ENCODE data around the gene FSHR. TPM values are rescaled to one million over a fixed set of nuclear protein-coding genes. Genes with fewer than 3 reads are reported as not detected.
A peak's percentile ranks its signal among the peaks of the same experiment; 100 is the strongest.

Gene FSHR
- total RNA-seq, 1 donor from 2014 or later = not detected

DNA sequence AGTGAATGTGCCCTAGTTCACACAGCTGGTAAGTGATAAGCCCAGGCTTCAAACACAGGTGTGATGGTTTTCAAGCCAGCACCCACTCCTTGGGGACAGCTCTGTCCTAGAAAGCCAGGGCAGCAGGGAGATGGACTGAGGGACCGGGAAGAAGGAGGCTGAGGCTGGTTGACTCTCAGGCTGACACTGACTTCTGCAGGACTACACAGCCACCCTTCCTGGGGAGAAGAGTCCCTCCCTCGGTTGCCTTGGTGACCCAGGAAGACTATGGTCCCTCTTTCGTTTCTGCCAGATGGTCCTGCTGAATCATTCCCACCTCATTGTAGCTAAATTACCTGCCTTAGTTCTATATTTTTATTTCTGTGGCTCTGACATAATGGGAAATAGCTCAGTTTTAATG, 11.3 kb upstream of the FSHR start:
- TF ChIP-seq, protein P1, sequence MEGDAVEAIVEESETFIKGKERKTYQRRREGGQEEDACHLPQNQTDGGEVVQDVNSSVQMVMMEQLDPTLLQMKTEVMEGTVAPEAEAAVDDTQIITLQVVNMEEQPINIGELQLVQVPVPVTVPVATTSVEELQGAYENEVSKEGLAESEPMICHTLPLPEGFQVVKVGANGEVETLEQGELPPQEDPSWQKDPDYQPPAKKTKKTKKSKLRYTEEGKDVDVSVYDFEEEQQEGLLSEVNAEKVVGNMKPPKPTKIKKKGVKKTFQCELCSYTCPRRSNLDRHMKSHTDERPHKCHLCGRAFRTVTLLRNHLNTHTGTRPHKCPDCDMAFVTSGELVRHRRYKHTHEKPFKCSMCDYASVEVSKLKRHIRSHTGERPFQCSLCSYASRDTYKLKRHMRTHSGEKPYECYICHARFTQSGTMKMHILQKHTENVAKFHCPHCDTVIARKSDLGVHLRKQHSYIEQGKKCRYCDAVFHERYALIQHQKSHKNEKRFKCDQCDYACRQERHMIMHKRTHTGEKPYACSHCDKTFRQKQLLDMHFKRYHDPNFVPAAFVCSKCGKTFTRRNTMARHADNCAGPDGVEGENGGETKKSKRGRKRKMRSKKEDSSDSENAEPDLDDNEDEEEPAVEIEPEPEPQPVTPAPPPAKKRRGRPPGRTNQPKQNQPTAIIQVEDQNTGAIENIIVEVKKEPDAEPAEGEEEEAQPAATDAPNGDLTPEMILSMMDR (IDR thresholded peaks at IDR 0.05; ENCODE audit: insufficient read depth, low read length, severe bottlenecking) = no peak
- Histone ChIP-seq H3K27me3 (ENCODE audit: control insufficient read depth, insufficient read depth, low read length) (no peaks in the 10 kb centered on the region), H3K4me3 (ENCODE audit: low read depth, low read length) (no peak overlapping the region), H3K36me3 (ENCODE audit: control insufficient read depth, insufficient read depth, low read length) (no peaks in the 10 kb centered on the region)
- FAIRE-seq = no peak
- DNase-seq (ENCODE audit: low read depth) = no peak

DNA sequence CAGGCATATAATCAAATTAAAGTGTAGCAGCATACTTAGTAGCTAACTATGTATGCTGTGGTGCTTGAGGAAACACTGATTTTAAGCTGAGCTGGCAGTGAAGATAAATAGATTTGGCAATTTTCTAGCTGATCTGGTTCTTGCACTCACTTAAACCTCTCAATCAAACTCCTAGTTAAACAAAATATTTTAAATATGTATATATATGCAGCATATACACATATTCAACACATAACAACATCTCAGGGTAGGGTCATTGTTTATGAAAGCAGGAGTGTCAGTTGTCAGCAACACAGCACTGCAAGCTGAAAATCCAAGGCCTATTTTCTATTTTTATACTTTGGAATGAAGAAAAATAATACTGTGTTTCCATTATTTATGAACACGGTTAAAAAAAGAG, 10.4 kb upstream of the FSHR start:
- FAIRE-seq = no peak

DNA sequence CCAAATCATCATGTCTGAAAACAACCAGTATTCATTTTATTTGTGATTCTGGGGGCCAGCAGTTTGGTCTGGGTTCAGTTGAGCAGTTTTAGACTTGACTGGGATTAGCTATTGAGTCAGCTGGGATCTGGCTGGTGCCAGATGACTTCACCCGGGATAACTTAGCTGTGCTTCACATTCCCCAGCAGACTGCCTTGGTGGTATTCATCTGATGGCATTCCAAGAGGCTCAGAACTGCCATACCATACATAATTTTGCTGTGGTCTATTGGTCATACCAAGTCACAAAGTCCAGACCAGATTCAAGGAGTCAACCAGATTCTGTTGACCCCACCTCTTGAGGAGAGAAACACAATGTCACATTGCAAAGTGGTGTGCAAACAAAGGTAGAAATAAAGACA, 7.8 kb upstream of the FSHR start:
- H3K36me3 ChIP-seq (ENCODE audit: control insufficient read depth, insufficient read depth, low read length) = no peaks in the 10 kb centered on the region
- TF ChIP-seq, protein P1 (IDR thresholded peaks at IDR 0.05; ENCODE audit: insufficient read depth, low read length, severe bottlenecking) = no peak
- no peak overlapping the region for H3K4me3 ChIP-seq (ENCODE audit: low read depth, low read length)
- no peaks in the 10 kb centered on the region for H3K27me3 ChIP-seq (ENCODE audit: control insufficient read depth, insufficient read depth, low read length)
- DNase-seq (ENCODE audit: low read depth) (no peak), FAIRE-seq (no peak)

More for the DNA sequence above, 10.4 kb upstream of the FSHR start:
- TF ChIP-seq, protein P1 (IDR thresholded peaks at IDR 0.05; ENCODE audit: insufficient read depth, low read length, severe bottlenecking) = no peak
- DNase-seq (ENCODE audit: low read depth) = no peak
- Histone ChIP-seq H3K36me3 (ENCODE audit: control insufficient read depth, insufficient read depth, low read length) (no peaks in the 10 kb centered on the region), H3K4me3 (ENCODE audit: low read depth, low read length) (no peak overlapping the region), H3K27me3 (ENCODE audit: control insufficient read depth, insufficient read depth, low read length) (no peaks in the 10 kb centered on the region)

DNA sequence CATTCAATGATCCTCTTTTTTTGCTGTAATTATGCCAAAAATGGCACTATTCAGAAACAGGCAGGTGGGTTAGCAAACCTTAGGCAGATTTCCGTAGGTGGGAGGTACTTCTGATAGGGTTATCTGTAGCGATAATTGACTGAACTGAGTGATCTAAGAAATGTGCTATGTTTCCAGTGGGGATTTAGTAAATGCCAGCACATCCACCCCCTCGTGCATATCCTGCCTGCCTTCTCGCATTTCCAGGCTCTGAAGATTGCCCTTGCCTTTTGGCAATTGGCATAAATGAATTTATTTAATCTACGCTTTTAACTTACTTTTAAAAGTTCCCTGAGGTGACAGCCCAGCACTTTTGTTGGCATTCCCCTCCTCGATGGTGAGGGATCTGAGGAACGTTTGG, 576 bp upstream of the FSHR start:
- Histone ChIP-seq H3K36me3 (ENCODE audit: control insufficient read depth, insufficient read depth, low read length) (no peaks in the 10 kb centered on the region), H3K4me3 (ENCODE audit: low read depth, low read length) (no peak overlapping the region), H3K27me3 (ENCODE audit: control insufficient read depth, insufficient read depth, low read length) (no peaks in the 10 kb centered on the region)
- TF ChIP-seq, protein P1 (IDR thresholded peaks at IDR 0.05; ENCODE audit: insufficient read depth, low read length, severe bottlenecking) = no peak
- DNase-seq (ENCODE audit: low read depth) = no peak
- FAIRE-seq = no peak

DNA sequence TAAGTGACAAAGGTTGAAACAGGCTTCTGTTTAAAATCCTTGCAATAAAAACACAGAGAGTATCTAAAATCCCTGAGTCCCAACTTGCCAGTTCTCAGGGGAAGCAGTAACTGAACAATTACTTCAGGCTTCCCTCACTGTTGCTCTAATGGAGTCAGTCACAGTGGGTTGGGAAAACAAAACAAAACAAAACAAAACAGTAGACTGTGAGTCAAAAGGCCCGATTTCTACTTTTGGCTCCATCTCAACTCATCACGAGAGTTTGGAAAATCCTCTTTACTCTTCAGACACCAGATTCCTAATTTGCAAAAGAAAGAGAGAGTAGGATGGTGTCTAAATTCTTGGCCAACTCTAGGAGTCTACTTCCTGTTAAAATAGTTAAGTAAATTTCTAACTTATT, 1.1 kb downstream of the FSHR start:
- DNase-seq (ENCODE audit: low read depth) = no peak
- no peaks in the 10 kb centered on the region for H3K27me3 ChIP-seq (ENCODE audit: control insufficient read depth, insufficient read depth, low read length)

DNA sequence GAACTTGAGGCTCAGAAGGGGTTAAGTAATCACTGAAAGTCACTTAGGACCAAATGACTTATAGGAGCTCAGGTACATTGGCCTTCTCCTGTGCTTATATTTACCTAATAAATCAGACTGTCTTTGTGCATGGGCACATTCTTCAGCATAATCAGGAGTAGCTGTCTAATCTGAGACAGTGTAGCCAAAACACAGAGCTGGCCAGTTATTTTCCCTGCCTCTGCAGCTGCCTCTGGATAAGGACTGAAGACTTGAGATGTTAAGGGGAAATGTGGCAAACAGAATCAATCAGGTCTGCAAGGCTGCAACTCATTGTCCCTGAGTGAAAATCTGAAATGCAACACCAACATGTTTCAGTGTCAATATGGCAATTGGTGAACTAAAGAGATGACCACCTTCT, 1.5 kb downstream of the FSHR start:
- FAIRE-seq = no peak
- no peak for DNase-seq (ENCODE audit: low read depth)
- H3K36me3 ChIP-seq (ENCODE audit: control insufficient read depth, insufficient read depth, low read length) = no peaks in the 10 kb centered on the region
- no peaks in the 10 kb centered on the region for H3K27me3 ChIP-seq (ENCODE audit: control insufficient read depth, insufficient read depth, low read length)
- TF ChIP-seq, protein P1 (IDR thresholded peaks at IDR 0.05; ENCODE audit: insufficient read depth, low read length, severe bottlenecking) = no peak
- no peak overlapping the region for H3K4me3 ChIP-seq (ENCODE audit: low read depth, low read length)

More for the DNA sequence above, 1.1 kb downstream of the FSHR start:
- no peaks in the 10 kb centered on the region for H3K36me3 ChIP-seq (ENCODE audit: control insufficient read depth, insufficient read depth, low read length)
- TF ChIP-seq, protein P1 (IDR thresholded peaks at IDR 0.05; ENCODE audit: insufficient read depth, low read length, severe bottlenecking) = no peak
- no peak overlapping the region for H3K4me3 ChIP-seq (ENCODE audit: low read depth, low read length)
- FAIRE-seq = peak; percentile 47
